GM18909 (cell line): Measurements from ENCODE around the gene TUBA3E.
"Not testable (repeated sequence)": the region's sequence is repeated elsewhere in the genome, so short reads cannot be mapped to it uniquely, and the experiment has no call there.

Experiments used
- ATAC-seq: cut with Tn5 transposase; IDR thresholded peaks from one replicate; pipeline ENCODE4 v1.9.1; 2021; ENCODE audit warnings: mild to moderate bottlenecking; ENCODE audit not compliant: unreplicated experiment, poor library complexity

TUBA3E gene

DNA sequence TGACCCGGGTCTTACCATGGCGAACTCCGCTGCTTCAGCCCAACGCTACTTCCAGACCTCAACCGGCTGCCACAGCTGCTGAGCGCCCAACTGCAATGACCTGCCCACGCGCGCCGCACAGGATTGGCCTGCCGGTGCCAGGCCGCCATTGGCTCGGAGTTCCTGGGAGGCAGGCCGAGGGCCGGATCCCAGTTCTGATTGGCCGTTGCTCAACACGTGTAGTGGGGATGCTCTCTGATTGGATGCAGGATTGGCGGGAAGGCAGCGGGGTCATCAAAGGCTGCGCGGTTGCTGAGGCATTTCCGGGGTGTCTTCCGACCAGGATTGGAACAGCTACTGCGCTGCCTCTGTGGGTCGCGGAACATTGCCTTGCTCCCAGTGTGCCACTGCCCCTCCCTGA lies at the start of gene TUBA3E:
TSS of gene TUBA3E (minus strand) at position 97 of the 400 bp plus-strand sequence. CDS start at position 18, 79 bp downstream.
- ATAC-seq = no peak

DNA sequence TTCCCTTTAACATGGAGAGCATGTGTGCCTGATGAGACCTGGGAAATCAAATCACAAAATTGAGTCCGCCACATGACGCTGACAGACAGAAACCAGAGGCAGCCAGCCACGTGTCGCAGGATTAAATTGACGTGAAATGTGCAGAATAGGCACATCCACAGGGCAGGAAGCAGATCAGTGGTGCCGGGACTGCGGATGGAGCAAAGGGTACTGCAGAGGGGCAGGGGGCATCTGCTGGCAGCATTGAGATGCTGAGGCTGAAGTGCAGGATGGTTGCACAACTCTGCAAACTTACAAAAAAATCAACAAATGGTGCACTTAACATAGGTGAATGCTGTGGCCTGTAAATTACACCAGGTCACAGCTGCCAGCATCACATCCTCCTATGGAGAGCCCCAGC lies 48.2 kb upstream of the TUBA3E start:
- no peak for ATAC-seq

DNA sequence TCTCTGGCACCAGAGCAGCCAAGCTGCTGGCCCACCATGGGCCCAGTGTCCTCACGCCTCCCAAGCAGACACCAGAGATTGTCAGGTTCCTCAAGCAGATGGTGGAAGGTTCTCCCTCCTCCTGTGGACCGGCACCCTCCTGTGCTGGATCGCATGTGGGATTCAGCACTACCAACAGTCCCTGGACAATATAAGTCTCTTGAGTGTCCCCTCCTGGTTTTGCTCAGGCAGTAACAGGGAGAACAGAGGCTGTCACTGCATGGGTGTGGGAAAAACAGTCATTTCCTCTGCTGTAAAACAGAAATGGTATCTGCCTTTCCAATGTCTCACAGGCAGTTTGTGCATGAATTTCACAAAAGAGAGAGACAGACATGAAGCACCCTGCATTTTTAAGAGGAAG lies 47.7 kb upstream of the TUBA3E start:
- no peak for ATAC-seq

DNA sequence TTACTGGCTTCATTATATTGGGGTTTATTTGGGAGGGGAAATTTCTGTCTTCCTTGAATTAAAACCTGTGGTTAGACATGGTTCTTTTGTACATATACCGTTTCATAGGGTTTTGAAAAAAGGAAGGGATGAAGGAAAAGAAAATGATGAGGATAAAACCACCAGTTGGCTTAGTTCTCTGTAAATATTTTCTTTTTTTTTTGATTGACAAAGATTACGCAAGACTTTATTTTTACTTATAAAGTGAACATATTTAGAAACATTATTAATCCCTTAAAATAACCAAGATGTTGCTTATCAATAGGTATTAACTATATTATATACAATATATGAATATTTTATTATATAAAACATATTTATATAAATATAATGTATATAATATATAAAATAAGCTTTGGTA lies 45.1 kb upstream of the TUBA3E start:
- ATAC-seq = no peak

DNA sequence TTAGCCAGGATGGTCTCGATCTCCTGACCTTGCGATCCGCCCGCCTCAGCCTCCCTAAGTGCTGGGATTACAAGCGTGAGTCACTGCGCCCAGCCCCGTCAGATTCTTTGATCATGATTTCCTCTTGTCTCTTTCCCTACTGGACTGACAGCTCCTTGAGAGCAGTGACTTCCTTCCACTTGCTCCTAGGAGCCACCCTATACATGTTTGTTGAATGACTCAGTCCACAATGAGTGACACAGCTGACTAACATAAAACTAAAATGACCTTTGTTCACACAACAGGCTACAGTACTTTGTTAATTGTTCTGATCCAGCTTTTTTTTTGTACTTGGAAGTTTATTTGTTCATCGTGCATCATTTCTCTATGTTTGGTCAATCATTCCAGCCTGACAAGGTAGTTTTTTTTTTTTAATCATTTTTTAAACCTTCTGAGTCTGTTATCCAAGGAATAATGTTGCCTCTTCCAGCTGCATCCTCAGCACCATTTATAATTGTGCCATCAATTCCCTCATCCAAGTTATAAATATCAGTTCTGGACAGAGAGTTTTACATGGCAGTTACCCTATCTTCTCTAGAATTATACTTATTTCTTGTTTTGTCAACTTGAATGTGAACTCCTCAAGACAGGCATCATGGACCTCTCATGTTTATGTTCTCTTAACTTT lies 42.9 kb upstream of the TUBA3E start:
- ATAC-seq = no peak

DNA sequence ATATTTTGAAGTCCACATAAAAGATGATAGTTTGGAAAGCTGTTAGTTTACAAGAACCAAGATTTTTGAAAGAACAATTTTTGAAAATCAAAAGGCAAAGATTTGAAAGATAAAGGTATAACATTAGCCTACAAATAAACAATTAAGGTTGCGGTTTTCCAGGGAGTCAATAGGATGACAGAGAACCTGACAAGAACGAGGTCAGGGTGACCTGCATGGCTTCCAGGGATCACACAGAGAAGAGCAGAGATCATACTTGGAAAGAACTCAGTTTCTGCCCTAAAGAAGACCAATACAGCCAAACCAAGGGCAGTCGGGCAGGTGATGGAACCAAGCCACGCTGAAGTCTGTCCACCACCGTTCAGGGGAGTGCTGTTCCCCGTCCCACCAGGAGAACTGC lies 41.3 kb upstream of the TUBA3E start:
- ATAC-seq = not testable (repeated sequence)

DNA sequence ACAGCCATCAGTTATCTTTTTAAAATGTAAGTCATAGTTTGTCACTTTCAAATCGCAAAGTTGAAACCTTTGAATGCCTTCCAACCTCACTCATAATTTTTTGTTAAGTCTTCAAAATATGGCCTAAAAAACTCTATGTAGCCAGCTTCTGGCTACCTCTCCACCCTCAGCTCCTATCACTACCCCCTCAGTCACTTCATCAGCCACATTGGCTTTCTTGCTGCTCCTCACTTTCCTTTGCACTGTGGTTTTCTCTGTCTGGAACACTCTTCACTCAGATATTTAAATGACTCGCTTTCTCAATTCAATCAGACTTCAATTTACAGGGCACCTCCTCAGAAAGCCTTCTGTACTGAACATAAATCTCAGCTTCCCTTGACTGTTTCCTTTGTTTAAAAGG lies 34.8 kb upstream of the TUBA3E start:
- not testable (repeated sequence) for ATAC-seq

DNA sequence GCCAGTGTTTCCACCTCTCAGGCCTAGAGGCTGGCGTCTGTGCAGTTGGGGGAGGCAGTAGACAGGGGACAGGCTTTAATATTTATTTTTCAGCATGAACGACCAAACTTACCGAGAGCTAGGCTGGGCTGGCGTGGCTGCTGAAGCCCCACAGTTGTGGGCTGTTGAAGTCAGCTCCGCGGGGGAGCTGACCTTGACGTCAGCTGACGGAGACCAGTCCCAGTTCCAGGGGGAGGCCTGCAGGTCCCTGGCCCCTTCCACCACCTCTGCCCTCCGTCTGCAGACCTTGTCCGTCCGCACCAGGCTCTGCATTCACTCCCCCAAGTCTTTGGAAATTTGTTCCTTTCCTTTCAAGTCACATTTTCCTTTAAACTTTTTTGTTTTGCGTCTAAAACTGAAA lies 33.4 kb upstream of the TUBA3E start:
- ATAC-seq = no peak

DNA sequence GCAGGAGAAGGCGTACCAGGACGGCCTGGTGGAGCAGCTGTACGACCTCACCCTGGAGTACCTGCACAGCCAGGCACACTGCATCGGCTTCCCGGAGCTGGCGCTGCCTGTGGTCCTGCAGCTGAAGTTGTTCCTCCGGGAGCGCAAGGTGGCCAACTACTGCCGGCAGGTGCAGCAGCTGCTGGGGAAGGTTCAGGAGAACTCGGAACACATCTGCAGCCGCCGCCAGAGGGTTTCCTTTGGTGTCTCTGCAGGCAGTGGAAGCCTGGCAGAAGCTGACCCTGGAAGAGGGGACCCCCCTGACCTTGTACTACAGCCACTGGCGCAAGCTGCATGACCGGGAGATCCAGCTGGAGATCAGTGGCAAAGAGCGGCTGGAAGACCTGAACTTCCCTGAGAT lies 32.7 kb upstream of the TUBA3E start:
- ATAC-seq = not testable (repeated sequence)

DNA sequence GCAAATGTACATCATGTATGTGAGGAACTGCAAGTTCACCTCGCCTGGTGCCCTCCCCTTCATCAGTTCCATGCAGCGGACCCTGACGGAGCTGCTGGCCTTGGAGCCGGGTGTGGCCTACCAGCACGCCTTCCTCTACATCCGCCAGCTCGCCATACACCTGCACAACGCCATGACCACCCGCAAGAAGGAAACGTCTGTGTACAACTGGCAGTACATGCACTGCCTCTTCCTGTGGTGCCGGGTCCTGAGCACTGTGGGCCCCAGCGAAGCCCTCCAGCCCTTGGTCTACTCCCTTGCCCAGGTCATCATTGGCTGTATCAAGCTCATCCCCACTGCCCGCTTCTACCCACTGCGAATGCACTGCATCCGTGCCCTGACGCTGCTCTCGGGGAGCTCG lies 32.1 kb upstream of the TUBA3E start:
- not testable (repeated sequence) for ATAC-seq

DNA sequence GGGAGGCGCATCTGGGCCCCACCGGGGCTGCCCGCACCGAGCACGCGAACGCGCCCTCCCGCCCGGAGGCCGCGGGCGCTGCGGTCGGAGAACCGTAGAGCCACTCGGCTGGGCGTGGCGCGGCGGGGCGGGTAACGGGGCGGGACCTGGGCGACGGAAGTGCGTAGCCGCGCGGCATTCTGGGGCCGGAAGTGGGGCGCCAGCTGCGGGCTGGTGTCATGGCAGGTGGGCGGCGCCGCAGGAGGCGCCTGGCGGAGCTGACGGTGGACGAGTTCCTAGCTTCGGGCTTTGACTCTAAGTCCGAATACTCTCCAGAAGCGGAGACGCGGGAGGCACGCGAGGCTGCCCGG lies 30.9 kb upstream of the TUBA3E start:
- ATAC-seq = peak; percentile 93

DNA sequence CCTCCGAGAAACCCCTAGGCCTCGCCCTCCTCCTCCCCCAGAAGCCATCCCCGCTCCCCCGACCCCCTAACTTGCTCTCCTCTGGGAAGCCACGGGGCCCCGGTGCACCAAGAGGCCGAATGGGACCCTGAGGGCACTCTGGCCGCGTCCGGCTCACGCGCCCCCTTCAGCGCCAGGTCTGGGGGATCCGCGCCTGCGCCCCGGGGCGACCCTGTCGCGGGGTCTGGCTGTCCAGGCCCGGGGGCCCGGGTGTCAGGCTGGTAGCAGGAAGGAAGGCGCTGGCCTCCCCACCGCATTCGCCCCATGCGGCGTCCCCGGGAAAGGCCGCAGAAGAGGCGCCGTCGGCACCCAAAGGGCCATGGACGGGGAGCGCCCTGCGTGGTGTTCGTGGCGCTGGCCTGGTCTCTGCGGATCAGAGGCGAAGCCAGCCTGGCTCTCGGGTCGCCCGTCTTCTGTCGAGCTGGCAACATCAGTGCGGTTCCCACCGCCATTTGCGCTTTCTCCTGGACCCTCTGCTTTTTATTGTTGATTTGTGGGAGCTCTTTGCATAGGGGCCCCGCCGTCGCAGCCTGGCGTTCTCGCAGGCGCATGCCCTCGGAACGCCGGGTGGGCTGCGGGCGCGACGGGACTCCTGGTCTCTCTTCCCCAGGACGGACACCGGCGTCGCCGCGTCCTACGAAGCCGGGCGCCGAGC lies 30.4 kb upstream of the TUBA3E start:
- ATAC-seq = not testable (repeated sequence)

DNA sequence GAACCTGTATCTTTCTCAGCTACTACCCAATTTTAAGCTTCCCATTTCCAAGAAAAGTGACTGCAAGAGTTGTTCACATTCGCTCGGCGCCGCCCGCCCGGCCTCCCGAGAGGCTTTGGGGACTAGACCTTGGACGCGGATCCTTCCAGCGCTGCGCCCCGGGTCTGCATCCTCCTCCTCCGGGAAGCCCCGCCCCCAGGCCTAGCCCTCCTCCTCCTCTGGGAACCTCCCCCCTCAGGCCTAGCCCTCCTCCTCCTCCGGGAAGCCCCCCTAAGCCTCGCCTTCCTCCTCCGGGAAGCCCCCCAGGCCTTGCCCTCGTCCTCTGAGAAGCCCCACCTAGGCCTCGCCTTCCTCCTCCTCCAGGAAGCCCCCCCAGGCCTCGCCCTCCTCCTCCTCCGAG lies 29.8 kb upstream of the TUBA3E start:
- not testable (repeated sequence) for ATAC-seq

DNA sequence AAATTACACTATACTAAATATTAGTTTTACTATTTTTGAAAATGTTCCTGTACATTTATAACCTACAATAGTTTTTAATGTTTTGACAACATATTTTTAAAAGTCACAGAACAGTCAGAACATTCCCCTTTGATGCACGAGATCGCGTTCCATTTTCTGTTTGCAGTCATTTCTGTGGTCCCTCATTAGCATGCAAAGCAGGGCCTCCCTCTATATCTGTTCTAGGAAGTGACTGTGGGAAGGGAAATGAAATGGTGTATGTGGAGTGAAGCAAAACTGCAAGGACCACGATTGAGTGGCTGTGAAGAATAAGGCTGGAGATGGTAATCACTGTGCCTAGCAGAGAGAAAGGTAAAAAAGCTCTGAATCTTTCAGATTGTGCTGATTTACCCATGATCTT lies 24.3 kb upstream of the TUBA3E start:
- peak; percentile 41 for ATAC-seq

DNA sequence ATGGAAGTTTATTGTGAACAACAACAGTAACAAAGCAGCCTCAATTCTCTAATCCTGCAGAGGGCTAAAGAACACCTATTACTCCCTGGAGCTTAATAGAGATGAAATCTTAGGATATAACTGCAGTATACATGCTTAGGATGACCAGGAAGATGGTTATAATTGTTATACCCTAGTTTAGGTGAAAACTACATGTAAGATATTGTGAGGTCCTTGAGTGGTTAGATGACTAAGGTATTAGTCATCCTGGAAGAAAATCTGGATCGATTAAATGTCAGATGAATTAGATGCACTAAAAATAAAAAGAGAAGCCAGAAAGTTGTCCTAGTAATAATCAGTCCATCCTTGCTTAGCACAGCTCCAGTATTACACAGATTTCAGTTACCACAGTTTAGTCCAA lies 22.3 kb upstream of the TUBA3E start:
- ATAC-seq = not testable (repeated sequence)

DNA sequence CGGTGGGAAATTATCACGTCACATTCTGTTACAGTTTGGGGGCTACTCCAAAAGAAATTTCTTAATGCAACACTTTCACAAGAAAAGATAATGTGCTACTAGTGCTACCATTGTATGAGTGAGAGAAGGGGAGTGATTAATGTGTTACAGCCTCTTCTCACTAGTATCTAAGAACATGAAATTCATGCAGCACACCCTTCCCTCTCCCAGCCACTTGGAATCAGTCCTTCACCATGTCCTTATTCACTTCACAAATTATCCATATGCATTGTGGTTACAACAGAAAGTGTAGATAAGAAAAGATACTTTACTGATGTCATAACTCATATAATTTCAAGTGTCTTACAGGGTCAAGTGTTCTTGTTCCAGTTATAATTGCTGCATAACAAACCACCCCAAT lies 20.9 kb upstream of the TUBA3E start:
- not testable (repeated sequence) for ATAC-seq

DNA sequence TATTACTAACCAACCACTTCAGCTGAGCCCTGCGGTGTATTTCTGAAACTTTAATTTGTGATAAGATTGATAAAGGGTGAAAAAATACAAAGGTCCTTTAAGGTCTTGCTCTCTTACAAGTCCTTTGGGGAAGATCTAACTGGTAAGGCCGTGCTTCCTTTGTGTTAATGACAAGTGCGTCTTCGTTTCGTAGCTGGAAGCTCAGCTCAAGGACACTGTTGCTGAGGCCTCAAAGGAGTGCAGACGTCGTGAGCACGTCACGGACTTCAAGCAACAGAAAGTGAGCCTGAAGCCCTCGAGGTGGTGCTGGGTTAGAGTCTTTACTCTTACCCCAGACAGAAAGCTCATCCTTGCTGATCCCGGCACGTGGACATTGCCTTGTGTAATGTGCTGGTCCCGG lies 8.8 kb upstream of the TUBA3E start:
- not testable (repeated sequence) for ATAC-seq

DNA sequence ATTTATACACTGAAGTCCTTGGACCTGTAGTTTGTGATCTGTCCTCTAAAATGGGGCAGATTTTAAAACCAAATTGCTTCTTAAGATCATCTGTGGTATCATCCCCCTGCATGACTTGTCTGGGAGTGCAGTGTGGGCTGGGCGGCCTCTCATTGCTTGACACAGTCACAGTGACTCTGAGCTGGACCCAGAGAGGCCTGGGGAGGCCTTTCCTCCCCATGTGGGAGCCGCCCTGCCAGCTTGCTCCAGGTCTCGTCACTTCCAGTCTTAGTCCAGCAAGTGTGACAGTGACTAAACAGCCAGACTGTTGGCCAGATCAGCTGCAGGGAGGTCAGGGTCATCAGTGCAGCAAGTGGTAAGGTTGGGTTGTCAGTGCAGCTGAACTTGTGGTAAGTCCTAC lies 4.9 kb upstream of the TUBA3E start:
- ATAC-seq = not testable (repeated sequence)

DNA sequence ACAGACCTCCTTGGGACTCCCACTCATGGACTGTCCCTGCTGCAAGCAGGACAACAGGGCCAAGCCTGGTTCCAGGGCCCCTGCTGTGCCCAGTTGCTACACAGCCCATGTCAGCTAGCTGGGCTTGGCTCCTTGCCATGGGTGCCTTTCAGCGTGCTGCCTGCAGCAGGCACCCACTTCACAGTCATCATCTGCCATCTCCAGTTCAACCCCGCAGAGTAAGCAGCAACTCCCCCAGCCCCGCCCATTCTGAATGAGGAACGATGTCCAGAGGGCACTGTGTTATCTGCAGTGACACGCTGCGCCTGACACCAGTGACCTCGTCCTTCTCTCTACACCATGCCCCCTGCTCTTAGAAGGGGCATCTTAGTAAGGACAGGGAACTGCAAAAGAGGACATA lies 4.3 kb upstream of the TUBA3E start:
- not testable (repeated sequence) for ATAC-seq

DNA sequence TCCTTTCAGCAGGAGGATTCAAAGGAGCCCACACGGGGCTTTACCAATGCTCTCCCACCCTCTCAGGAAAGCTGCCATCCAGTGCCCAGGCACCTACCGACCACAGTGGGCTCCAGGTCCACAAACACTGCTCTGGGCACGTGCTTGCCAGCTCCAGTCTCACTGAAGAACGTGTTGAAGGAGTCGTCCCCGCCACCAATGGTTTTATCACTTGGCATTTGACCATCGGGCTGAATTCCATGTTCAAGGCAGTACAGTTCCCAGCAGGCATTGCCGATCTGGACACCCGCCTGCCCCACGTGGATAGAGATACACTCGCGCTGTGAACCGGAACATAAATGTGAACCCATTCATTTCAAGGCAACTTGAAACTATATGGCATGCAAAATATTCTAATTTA lies 2.2 kb downstream of the TUBA3E start:
- not testable (repeated sequence) for ATAC-seq

DNA sequence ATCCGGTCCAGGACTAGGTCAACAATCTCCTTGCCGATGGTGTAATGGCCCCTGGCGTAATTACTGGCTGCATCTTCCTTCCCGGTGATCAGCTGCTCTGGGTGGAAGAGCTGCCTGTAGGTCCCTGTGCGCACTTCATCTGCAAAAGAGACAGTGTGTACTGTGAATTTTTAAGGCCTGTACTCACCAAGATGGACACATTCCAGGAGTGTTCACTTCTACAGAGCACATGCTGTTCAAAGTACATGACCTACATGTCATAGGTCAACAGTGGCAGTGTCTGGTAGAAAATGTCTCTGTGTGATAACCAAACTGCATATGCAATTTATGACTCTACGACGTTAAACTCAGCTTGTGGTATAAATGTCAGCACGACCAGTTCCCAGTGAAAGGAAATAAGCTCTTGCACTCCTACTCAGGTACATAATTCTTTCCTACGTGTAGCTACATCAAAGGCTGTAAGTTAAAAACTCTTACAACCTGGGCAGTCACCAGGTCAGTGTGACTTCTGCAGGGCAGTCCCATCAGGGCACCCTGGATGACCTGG lies 3.1 kb downstream of the TUBA3E start:
- not testable (repeated sequence) for ATAC-seq

DNA sequence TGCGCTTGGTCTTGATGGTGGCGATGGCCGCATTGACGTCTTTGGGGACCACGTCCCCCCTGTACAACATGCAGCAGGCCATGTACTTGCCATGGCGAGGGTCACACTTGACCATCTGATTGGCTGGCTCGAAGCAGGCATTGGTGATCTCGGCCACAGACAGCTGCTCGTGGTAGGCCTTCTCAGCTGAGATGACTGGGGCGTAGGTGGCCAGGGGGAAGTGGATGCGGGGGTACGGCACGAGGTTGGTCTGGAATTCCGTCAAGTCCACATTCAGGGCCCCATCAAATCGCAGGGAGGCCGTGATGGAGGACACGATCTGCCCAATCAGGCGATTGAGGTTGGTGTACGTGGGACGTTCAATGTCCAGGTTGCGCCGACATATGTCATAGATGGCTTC lies 4.4 kb downstream of the TUBA3E start:
- not testable (repeated sequence) for ATAC-seq
